Body of pancreas (tissue), 4 donors: ENCODE measurements around the gene LURAP1L. TPM values are rescaled to one million over a fixed set of nuclear protein-coding genes. Genes with fewer than 3 reads are reported as not detected.

Experiments used
- ATAC-seq: fragments of 150-250 bp; one replicate; pipeline ENCODE4 v1.9.1; 2016
- DNase-seq, 4 donors: peaks; one replicate each; pipeline ENCODE4 v3.0.0-alpha.2; 2019
- H3K27ac ChIP-seq, 4 donors: fragments of 200-600 bp; sonication (generic); 1 replicate in 3 of 4; 2 replicates in 1 of 4; pipeline versions ENCODE4 v1.5.1 to v1.6.1; 2016 to 2019; ENCODE audit warnings: mild to moderate bottlenecking in 1 of 4, mixed read lengths in 1 of 4, moderate library complexity in 1 of 4
- H3K27me3 ChIP-seq, 2 donors: fragments of 200-600 bp; sonication (generic); one replicate each; pipeline ENCODE4 v1.6.0; 2016; ENCODE audit warnings: mild to moderate bottlenecking in 1 of 2
- H3K36me3 ChIP-seq, 2 donors: fragments of 200-600 bp; sonication (generic); replicated peaks in 1 of 2; 2 replicates each; pipeline ENCODE4 v1.5.1; 2016; ENCODE audit warnings: low read depth in 2 of 2; ENCODE audit not compliant: insufficient read depth in 1 of 2
- H3K4me1 ChIP-seq: fragments of 200-600 bp; sonication (generic); one replicate; pipeline ENCODE4 v1.6.0; 2016
- H3K4me3 ChIP-seq, 2 donors: fragments of 200-600 bp; sonication (generic); 1 replicate in 1 of 2; 2 replicates in 1 of 2; pipeline ENCODE4 v1.5.1; 2016 to 2019
- H3K9me3 ChIP-seq, 3 donors: fragments of 200-600 bp; sonication (generic); 1 replicate in 2 of 3; 2 replicates in 1 of 3; pipeline ENCODE4 v1.5.1; 2016
- CTCF ChIP-seq, 7 experiments: fragments of 450-650 bp in 4 of 7; fragments of 200-600 bp in 3 of 7; sonication (generic) in 3 of 7; IDR thresholded peaks; one replicate each; pipeline ENCODE4 v1.5.1; 2016 to 2019; ENCODE audit warnings: antibody characterized with exemption in 7 of 7
- POLR2A ChIP-seq, 3 donors: fragments of 450-650 bp; IDR thresholded peaks; one replicate each; pipeline ENCODE4 v1.6.1; 2016; ENCODE audit warnings: antibody characterized with exemption in 3 of 3, mild to moderate bottlenecking in 2 of 3
- WGBS, 2 donors: methylation state at CpG; one replicate each; pipeline ENCODE4 v1.1.5; 2017; 5-methylcytosine and 5-hydroxymethylcytosine counted together
- intact Hi-C: fragments of 100-400 bp; cut with DNase I; formaldehyde crosslinking; loops from one replicate; pipeline ENCODE4 v1.15.1; 2023
- total RNA-seq, 2 donors: library from RNA; depleted of rRNA; stranded (reverse); fragments of >200 nt; gene quantifications; one replicate each; pipeline ENCODE4 v1.1.0, GENCODE V29; 2016

The LURAP1L gene
- total RNA-seq, 2 donors from 2014 or later: 12.2 to 20.2 TPM

GRCh38 chr9:12748016-12748415 lies 26.8 kb upstream of the LURAP1L start:
- Histone ChIP-seq H3K36me3 (no peaks in the 10 kb centered on the region), H3K27me3 (no peaks in the 10 kb centered on the region), H3K4me1 (no peaks in the 10 kb centered on the region), H3K4me3 (no peak overlapping the region), H3K9me3 (no peaks in the 10 kb centered on the region), H3K27ac (no peak overlapping the region)
- ATAC-seq: no peak
- TF ChIP-seq POLR2A (IDR thresholded peaks at IDR 0.05) (no peak), CTCF (IDR thresholded peaks at IDR 0.05) (no peak)
- WGBS, 2 donors: 88 to 100% methylated on average over 1 of the region's 1 CpG
- DNase-seq: no peak
- intact Hi-C loops: no loop called here

GRCh38 chr9:12748954-12749353 lies 25.9 kb upstream of the LURAP1L start:
- intact Hi-C loops: no loop called here
- no peak overlapping the region for H3K27ac ChIP-seq
- H3K9me3 ChIP-seq: no peaks in the 10 kb centered on the region
- no peak for ATAC-seq
- H3K27me3 ChIP-seq: no peaks in the 10 kb centered on the region
- no peak for DNase-seq
- no peak overlapping the region for H3K4me3 ChIP-seq
- no peaks in the 10 kb centered on the region for H3K4me1 ChIP-seq
- no peak for TF ChIP-seq CTCF (IDR thresholded peaks at IDR 0.05)
- TF ChIP-seq POLR2A (IDR thresholded peaks at IDR 0.05): no peak
- H3K36me3 ChIP-seq: no peaks in the 10 kb centered on the region

- no peak for ATAC-seq
- no peak overlapping the region for H3K4me3 ChIP-seq
Observed at GRCh38 chr9:12753931-12754330, 20.9 kb upstream of the LURAP1L start.

GRCh38 chr9:12759761-12760160 lies 15.1 kb upstream of the LURAP1L start:
- DNase-seq (no peak), ATAC-seq (no peak)
- Histone ChIP-seq H3K36me3 (no peaks in the 10 kb centered on the region), H3K9me3 (no peaks in the 10 kb centered on the region), H3K4me3 (no peak overlapping the region), H3K27me3 (no peaks in the 10 kb centered on the region), H3K27ac (no peak overlapping the region), H3K4me1 (no peaks in the 10 kb centered on the region)
- no peak for TF ChIP-seq CTCF (IDR thresholded peaks at IDR 0.05)
- no peak for TF ChIP-seq POLR2A (IDR thresholded peaks at IDR 0.05)
- intact Hi-C loops: no loop called here
- 48 to 56% methylated on average over 1 of the region's 1 CpG for WGBS, 2 donors

More at GRCh38 chr9:12753931-12754330, 20.9 kb upstream of the LURAP1L start:
- intact Hi-C loops: no loop called here
- Histone ChIP-seq H3K27ac (no peak overlapping the region), H3K36me3 (no peaks in the 10 kb centered on the region), H3K4me1 (no peaks in the 10 kb centered on the region), H3K27me3 (no peaks in the 10 kb centered on the region), H3K9me3 (no peaks in the 10 kb centered on the region)
- WGBS, 2 donors: 91 to 92% methylated on average over 3 of the region's 3 CpGs
- no peak for TF ChIP-seq CTCF (IDR thresholded peaks at IDR 0.05)
- TF ChIP-seq POLR2A (IDR thresholded peaks at IDR 0.05): no peak
- no peak for DNase-seq

GRCh38 chr9:12760758-12761157 lies 14.1 kb upstream of the LURAP1L start:
- no peak for ATAC-seq
- Histone ChIP-seq H3K9me3 (no peaks in the 10 kb centered on the region), H3K36me3 (no peaks in the 10 kb centered on the region), H3K27me3 (no peaks in the 10 kb centered on the region), H3K4me1 (no peaks in the 10 kb centered on the region), H3K4me3 (no peak overlapping the region), H3K27ac (no peak overlapping the region)
- DNase-seq: no peak
- intact Hi-C loops: no loop called here
- WGBS, 2 donors: 0 to 15% methylated on average over 2 of the region's 2 CpGs
- TF ChIP-seq CTCF (IDR thresholded peaks at IDR 0.05) (no peak), POLR2A (IDR thresholded peaks at IDR 0.05) (no peak)
